Measurements from ENCODE around the gene SPEN.

SPEN gene

GRCh38 chr1:15948595-15949452, 101.3 kb downstream of the SPEN start:
- no peak for DNase-seq

DNA sequence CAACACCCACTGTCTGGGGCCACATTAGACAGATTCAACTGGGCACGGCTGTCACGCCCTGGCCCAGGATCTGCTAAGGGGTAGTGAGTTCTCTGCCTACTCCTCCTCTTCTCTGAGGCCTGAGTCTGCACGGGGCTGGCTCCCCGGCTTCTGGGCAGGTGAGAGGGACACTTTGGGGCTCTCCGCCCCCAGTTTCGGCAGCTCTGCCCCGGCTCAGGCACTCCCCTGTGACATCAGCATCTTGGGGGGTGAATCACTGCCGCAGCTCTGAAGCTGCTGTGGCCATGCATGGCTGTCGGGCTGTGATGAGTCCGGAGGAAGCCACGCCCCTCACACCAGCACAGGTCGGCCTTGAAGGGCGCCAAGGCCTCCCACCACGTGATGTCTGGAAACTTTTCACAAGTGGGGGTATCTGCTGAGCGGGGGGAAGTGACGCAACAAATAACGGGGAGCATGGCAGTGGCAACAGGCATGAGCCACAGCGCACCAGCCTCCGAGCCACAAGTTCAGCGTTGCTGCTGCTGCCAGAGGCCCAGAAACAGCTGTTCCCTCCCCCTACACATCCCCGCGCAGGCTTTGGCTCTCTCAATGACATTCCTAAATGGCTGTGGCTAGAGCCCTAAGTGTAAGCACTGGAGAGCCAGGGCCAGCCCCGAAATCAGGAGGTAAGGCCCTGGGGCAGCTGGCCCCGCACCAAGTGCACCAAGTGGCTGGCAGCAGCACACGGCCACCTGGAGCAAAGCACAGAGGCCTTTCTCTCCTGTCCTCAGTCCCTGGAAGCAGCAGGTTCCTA, 102.1 kb downstream of the SPEN start:
- peak in 10 of 14 donors; percentile 24 to 82 (median 33) for DNase-seq

- no peak for DNase-seq
Measured at GRCh38 chr1:15950302-15950701, 102.8 kb downstream of the SPEN start.

GRCh38 chr1:15950763-15951295, 103.3 kb downstream of the SPEN start:
- DNase-seq, result no peak

GRCh38 chr1:15951341-15952153, 104.0 kb downstream of the SPEN start:
- no peak for DNase-seq

GRCh38 chr1:15952317-15953258, 105.1 kb downstream of the SPEN start:
- peak in 1 of 14 donors; percentile 32 for DNase-seq

DNA sequence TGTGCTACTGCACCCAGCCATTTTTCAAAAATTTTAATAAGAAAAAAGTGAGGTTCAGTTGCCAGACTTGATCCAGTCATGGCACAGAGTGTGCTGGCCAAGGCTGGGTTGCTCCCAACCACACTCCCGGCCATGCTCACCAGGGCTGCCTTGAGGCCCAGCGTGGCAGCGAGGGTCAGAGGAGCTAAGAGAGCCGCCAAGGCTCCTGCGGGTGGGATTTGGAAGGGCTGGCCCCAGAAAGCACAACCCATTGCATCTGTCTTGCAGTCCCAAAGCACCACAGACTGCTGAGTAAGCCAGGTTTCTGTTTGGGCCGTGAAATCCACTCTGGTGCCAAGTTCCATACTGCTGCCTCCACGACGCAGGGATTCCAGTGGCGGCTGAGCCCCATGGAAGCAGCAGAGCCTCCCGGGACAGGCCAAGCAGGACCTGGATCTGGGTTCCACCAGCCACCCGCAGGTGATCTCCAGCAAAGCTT, 105.8 kb downstream of the SPEN start:
- DNase-seq, result no peak

DNA sequence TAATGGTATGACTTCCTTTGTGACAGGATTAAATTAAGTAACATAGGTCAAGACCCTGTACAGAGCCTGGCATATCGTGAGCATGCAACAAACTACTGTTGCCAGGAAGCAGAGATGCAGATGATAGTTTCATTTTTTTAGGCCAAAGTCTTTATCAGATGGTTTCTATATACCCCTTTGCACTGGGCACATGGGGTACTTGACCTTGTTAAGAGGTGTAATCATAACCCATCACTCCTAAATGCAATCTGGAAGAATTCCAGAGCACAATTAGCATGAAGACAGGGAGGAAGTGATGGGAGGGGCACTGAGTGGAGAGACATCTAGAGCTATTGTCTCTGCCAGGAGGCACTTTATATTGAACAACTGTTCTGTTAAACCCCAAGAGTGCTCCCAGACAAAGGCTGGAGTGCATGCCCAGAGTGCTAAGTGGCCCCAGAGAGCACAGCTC, 106.3 kb downstream of the SPEN start:
- no peak for DNase-seq

GRCh38 chr1:15954316-15954715, 106.8 kb downstream of the SPEN start:
- no peak for DNase-seq

- DNase-seq, result no peak
Measured at GRCh38 chr1:15955552-15955951, 108.0 kb downstream of the SPEN start.

- no peak for DNase-seq
Measured at GRCh38 chr1:15956150-15956549, 108.6 kb downstream of the SPEN start.

DNA sequence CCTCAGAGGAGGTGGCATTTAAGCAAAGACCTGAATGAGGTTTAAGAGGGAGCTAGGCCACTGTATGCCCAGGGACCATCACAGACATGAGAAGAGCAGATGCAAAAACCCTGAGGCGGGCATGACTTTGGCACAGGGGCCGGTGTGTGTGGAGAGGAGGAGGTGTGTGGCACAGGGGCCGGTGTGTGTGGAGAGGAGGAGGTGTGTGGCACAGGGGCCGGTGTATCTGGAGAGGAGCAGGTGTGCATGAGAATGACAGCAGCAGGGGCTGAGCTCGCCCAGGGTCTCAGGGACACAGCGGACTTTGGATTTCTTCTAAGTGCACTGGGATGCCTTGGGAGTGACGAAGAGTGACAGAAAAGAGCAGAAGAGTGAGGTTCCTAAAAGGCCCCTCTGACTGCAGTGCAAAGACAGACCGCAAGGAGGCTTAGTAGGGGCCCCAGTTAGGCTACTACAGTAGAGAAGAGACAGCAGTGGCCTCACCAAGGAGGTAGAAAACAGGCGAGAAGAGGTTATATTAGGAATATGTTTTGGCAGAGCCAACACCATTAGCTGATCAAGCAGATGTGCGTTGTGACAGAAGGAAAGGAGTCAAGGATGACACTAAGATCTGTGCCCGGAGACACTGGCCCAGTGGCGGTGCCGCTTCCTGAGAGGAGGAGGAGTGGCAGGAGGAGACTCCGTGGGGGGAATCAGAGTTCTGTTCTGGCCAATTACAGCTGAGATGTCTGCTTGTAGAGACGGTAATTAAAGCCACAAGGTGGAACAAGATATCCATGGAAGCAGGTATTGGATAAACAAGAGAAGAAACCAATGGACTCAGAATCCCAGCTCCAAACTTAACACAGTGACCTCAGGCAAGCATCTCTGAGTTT, 110.0 kb downstream of the SPEN start:
- DNase-seq, result no peak

GRCh38 chr1:15958111-15958510, 110.6 kb downstream of the SPEN start:
- DNase-seq, result no peak

DNA sequence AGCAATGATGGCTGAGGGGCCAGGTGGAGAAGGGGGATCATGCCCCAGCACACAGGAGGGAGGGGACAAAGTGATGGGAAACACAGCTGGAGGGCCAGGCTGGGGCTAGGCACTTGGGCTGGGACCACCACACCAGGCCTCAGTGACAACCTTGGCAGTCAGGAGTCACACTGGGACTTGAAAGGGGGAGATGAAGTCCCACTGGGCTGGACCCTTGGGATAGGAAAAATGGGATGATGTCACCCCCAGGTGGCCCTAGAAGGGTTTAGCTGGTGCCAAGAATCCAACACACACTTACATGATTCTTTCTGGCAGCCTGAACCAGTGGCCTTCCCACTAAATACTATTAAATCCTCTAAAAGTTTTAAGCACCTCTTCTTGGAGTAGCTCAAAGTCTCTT, 111.3 kb downstream of the SPEN start:
- no peak for DNase-seq

DNA sequence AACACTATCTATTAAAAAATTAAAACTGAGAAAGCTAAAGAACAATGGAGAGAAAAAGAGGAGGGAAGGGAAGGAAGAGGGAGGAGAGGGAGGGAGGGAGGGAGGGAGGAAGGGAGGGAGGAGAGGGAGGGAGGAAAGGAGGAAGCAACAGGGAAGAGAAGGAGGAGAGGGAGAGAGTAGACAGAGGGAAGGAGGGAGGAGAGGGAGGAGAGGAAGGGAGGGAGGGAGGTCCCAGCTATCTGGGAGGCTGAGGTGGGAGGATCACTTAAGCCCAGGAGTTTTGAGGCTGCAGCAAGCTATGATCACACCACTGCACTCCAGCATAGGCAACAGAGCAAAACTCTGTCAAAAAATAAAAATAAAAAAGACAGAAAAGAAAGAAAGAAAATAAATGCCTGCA, 111.9 kb downstream of the SPEN start:
- no peak for DNase-seq

- no peak for DNase-seq
Measured at GRCh38 chr1:15959827-15960446, 112.4 kb downstream of the SPEN start.

GRCh38 chr1:15960808-15961207, 113.3 kb downstream of the SPEN start:
- DNase-seq, result no peak

DNA sequence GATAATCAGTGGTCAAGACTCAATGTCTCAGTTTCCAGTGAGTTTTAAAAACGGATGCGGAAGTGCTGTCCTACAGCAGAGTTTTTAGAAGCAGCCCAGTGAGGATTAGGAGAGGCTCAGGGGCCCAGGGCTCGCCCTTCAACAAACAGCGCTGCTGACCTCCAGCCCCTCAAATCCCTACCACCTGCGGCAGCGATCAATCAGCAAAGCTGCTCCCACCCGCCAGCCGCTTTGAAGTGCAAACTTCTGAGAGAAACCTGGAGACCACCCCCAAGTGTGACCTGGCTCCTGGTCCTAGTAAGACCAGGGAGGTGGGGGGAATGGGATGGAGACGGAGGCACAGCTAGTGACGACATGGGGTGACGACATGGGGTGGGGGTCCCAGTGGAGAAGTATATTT, 114.0 kb downstream of the SPEN start:
- no peak for DNase-seq

DNA sequence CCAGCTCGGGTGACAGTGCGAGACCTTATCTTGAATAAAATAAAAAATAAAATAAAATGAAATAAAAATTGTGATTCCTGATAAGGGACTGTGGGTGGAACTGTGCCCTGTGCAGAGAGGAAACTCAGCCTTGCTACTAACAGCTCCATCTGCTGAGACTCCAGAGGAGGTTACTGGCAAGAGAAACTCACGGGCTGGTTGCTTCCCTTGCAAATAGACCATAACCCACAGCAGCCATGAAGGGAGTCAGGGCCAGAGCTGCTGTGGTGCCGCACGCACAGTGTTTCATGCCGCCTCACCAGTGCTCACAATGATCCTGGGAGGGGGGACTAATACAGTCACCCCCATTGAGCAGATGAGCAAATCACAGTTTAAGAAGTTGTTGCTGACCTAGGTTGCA, 114.7 kb downstream of the SPEN start:
- no peak for DNase-seq
